A549 (cell line): ENCODE measurements around the gene CAPZA1.

Source experiments
- TF ChIP-seq, protein P1 (sequence below): IDR thresholded peaks from 2 replicates; pipeline ENCODE4 v1.6.1; 2012
- TF ChIP-seq, protein P2 (sequence below): fragments of >200 bp; sonication (Bioruptor Twin); formaldehyde crosslinking; IDR thresholded peaks from 3 replicates; pipeline ENCODE4 v1.5.1; 2016
- TF ChIP-seq, protein P3 (sequence below): IDR thresholded peaks from 2 replicates; pipeline ENCODE4 v1.6.1; 2012

DNA sequence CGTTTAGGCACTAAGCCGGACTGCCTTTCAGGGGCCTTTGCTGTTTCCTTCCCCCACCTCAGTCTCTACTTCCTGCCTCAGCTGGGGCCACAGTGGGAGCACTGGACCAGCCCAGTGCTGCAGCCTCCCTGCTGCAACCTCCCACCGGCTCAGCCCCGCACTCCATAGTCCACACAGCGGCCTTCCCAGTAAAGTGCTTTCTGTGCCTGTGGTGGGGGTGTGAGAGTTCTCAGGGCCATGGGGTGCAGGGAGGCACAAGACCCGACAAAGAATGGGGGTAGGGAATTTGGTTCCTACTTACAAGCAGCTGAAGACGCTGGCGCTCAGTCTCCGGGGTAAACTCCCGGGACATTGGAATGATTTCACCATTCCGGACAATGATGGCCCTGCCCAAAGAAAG is 92.0 kb downstream of the CAPZA1 start:
- TF ChIP-seq, protein P1, sequence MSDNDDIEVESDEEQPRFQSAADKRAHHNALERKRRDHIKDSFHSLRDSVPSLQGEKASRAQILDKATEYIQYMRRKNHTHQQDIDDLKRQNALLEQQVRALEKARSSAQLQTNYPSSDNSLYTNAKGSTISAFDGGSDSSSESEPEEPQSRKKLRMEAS: no peak
- TF ChIP-seq, protein P2, sequence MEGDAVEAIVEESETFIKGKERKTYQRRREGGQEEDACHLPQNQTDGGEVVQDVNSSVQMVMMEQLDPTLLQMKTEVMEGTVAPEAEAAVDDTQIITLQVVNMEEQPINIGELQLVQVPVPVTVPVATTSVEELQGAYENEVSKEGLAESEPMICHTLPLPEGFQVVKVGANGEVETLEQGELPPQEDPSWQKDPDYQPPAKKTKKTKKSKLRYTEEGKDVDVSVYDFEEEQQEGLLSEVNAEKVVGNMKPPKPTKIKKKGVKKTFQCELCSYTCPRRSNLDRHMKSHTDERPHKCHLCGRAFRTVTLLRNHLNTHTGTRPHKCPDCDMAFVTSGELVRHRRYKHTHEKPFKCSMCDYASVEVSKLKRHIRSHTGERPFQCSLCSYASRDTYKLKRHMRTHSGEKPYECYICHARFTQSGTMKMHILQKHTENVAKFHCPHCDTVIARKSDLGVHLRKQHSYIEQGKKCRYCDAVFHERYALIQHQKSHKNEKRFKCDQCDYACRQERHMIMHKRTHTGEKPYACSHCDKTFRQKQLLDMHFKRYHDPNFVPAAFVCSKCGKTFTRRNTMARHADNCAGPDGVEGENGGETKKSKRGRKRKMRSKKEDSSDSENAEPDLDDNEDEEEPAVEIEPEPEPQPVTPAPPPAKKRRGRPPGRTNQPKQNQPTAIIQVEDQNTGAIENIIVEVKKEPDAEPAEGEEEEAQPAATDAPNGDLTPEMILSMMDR: no peak
- TF ChIP-seq, protein P3, sequence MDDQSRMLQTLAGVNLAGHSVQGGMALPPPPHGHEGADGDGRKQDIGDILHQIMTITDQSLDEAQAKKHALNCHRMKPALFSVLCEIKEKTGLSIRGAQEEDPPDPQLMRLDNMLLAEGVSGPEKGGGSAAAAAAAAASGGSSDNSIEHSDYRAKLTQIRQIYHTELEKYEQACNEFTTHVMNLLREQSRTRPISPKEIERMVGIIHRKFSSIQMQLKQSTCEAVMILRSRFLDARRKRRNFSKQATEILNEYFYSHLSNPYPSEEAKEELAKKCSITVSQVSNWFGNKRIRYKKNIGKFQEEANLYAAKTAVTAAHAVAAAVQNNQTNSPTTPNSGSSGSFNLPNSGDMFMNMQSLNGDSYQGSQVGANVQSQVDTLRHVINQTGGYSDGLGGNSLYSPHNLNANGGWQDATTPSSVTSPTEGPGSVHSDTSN: no peak
